Smooth muscle cell of the brain vasculature (primary cell): Measurements from ENCODE around the gene PRR23A.

Experiments used
- DNase-seq: peaks from one replicate; pipeline ENCODE4 v3.0.0-alpha.2; 2012; ENCODE audit warnings: low read depth, low spot score

PRR23A gene

GRCh38 chr3:138972941-138973340 lies 33.1 kb downstream of the PRR23A start:
- no peak for DNase-seq

GRCh38 chr3:138971766-138972320 lies 34.2 kb downstream of the PRR23A start:
- no peak for DNase-seq

- DNase-seq = no peak
Measured at GRCh38 chr3:138964923-138965322, 41.1 kb downstream of the PRR23A start.

GRCh38 chr3:138964264-138964663 lies 41.8 kb downstream of the PRR23A start:
- DNase-seq = no peak

GRCh38 chr3:138962854-138963560 lies 43.1 kb downstream of the PRR23A start:
- DNase-seq = no peak

- no peak for DNase-seq
Measured at GRCh38 chr3:138960417-138960852, 45.6 kb downstream of the PRR23A start.
